Tongue (tissue), 2 donors: ENCODE results near the gene LRRC23. TPM values are rescaled to one million over a fixed set of nuclear protein-coding genes. Genes with fewer than 3 reads are reported as not detected.
A peak's percentile ranks its signal among the peaks of the same experiment; 100 is the strongest.

Experiments used
- DNase-seq: peaks from one replicate; pipeline ENCODE4 v3.0.0-alpha.2; 2015
- total RNA-seq: library from RNA; depleted of rRNA; stranded (reverse); fragments of >200 nt; gene quantifications from one replicate; pipeline ENCODE4 v1.2.3, GENCODE V29; 2014

LRRC23 gene
- total RNA-seq, 1 donor from 2014 or later, result 5.9 TPM

GRCh38 chr12:6925540-6926279 lies 21.1 kb downstream of the LRRC23 start:
- peak; percentile 85 for DNase-seq

- DNase-seq, result peak; percentile 95
These were observed 22.9 kb downstream of the LRRC23 start, which contains the start of gene ATN1 for GRCh38 chr12:6927379-6928021. ATN1 (plus strand) TSS chr12:6927959; CDS start chr12:6934002, 6,043 bp downstream.

GRCh38 chr12:6928022-6928702 lies 23.5 kb downstream of the LRRC23 start:
- DNase-seq, result peak; percentile 54

GRCh38 chr12:6928703-6929407 lies 24.2 kb downstream of the LRRC23 start:
- no peak for DNase-seq

GRCh38 chr12:6929466-6930452 lies 25.1 kb downstream of the LRRC23 start:
- no peak for DNase-seq

- DNase-seq, result no peak
These were observed 28.1 kb downstream of the LRRC23 start for GRCh38 chr12:6932766-6933165.

GRCh38 chr12:6934110-6934509 lies 29.5 kb downstream of the LRRC23 start:
- DNase-seq, result no peak

GRCh38 chr12:6935371-6936193 lies 31.0 kb downstream of the LRRC23 start:
- no peak for DNase-seq

- DNase-seq, result no peak
These were observed 31.6 kb downstream of the LRRC23 start for GRCh38 chr12:6936194-6936635.

- DNase-seq, result no peak
These were observed 32.2 kb downstream of the LRRC23 start for GRCh38 chr12:6936636-6937480.

- peak; percentile 98 for DNase-seq
These were observed 33.1 kb downstream of the LRRC23 start for GRCh38 chr12:6937481-6938352.

- DNase-seq, result no peak
These were observed 34.0 kb downstream of the LRRC23 start for GRCh38 chr12:6938353-6939190.

GRCh38 chr12:6939191-6939540 lies 34.5 kb downstream of the LRRC23 start:
- DNase-seq, result no peak

- no peak for DNase-seq
These were observed 36.6 kb downstream of the LRRC23 start for GRCh38 chr12:6941267-6941666.

GRCh38 chr12:6941782-6942181 lies 37.2 kb downstream of the LRRC23 start:
- DNase-seq, result no peak

- no peak for DNase-seq
These were observed 37.7 kb downstream of the LRRC23 start for GRCh38 chr12:6942331-6942665.

GRCh38 chr12:6943389-6943721 lies 38.7 kb downstream of the LRRC23 start:
- DNase-seq, result peak; percentile 96
